PC-9 (cell line): ENCODE measurements around the gene TREX2.

Experiments used
- EZH2 ChIP-seq: fragments of 200-600 bp; sonication (generic); IDR thresholded peaks from 2 replicates; pipeline ENCODE4 v1.8.0; 2017; ENCODE audit warnings: antibody characterized with exemption, low read depth
- TF ChIP-seq, protein P1 (sequence below): fragments of 200-600 bp; sonication (generic); conservative IDR thresholded peaks from 2 replicates; pipeline ENCODE4 v1.6.1; 2017; ENCODE audit warnings: mixed run types, antibody characterized with exemption, mild to moderate bottlenecking, moderate library complexity

DNA sequence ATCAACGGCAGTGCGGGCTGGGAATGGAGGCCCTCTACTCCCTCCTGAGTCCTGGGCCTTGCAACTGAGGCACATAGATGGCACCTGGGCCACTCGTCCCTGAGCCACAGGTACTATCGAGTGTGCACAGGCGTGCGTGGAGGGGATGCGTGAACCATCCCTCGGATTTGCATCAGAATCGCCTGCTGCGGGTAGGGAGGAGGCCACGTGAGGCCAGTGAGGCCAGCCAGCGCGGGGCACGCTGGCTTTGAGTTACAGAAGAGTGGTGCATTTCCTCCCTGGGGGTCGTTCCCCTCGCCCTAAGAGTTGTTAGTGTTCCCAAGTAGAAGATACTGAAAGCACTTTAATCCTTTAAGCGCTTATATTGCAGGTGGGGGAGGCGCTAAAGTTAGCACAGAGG is 24.0 kb downstream of the TREX2 start:
- TF ChIP-seq, protein P1, sequence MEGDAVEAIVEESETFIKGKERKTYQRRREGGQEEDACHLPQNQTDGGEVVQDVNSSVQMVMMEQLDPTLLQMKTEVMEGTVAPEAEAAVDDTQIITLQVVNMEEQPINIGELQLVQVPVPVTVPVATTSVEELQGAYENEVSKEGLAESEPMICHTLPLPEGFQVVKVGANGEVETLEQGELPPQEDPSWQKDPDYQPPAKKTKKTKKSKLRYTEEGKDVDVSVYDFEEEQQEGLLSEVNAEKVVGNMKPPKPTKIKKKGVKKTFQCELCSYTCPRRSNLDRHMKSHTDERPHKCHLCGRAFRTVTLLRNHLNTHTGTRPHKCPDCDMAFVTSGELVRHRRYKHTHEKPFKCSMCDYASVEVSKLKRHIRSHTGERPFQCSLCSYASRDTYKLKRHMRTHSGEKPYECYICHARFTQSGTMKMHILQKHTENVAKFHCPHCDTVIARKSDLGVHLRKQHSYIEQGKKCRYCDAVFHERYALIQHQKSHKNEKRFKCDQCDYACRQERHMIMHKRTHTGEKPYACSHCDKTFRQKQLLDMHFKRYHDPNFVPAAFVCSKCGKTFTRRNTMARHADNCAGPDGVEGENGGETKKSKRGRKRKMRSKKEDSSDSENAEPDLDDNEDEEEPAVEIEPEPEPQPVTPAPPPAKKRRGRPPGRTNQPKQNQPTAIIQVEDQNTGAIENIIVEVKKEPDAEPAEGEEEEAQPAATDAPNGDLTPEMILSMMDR = no peak
- no peak for TF ChIP-seq EZH2
